Left renal cortex interstitium (tissue), 4 donors: ENCODE measurements around the gene SPANXN5. TPM values are rescaled to one million over a fixed set of nuclear protein-coding genes. Genes with fewer than 3 reads are reported as not detected.
"Not testable (repeated sequence)": the region's sequence is repeated elsewhere in the genome, so short reads cannot be mapped to it uniquely, and the experiment has no call there.

ENCODE experiments used
- DNase-seq, 4 donors: peaks; one replicate each; pipeline ENCODE4 v3.0.0-alpha.2; 2013; ENCODE audit warnings: low read depth in 4 of 4, low spot score in 2 of 4, missing footprints in 1 of 4
- polyA plus RNA-seq, 4 donors: library from polyadenylated mRNA; unstranded; fragments of 120-200 nt; gene quantifications; one replicate each; pipeline ENCODE4 v1.2.1, GENCODE V29; 2013; ENCODE audit not compliant: insufficient read length in 4 of 4

The SPANXN5 gene
- not detected for polyA plus RNA-seq

DNA sequence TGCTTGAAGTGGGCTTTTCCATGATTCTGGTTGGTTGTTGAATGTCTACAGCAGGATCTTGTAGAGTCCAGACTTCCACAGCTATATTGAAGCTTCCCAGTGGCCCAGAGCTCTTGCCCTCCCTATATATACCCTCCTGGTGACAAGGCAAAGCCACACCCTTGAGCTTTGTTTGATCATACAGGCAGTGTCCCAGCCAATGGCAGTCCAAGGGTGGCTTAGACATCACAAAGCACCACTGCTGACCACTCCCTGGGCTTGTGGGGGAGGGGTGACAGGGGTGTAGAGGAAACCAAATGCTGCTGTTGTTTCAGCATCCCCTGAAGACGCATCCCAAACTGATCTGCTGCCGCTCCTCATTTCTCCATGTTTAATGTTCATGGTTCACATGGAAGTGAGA, at the start of gene SPANXN5:
SPANXN5 (minus strand) TSS at position 101 of the 400 bp plus-strand sequence; CDS start at position 22, 79 bp downstream.
- DNase-seq, result not testable (repeated sequence)

- DNase-seq, result not testable (repeated sequence)
Observed at GRCh38 chrX:52843619-52844018, 46.4 kb upstream of the SPANXN5 start.

- DNase-seq, result no peak
Observed at GRCh38 chrX:52839137-52839536, 41.9 kb upstream of the SPANXN5 start.

DNA sequence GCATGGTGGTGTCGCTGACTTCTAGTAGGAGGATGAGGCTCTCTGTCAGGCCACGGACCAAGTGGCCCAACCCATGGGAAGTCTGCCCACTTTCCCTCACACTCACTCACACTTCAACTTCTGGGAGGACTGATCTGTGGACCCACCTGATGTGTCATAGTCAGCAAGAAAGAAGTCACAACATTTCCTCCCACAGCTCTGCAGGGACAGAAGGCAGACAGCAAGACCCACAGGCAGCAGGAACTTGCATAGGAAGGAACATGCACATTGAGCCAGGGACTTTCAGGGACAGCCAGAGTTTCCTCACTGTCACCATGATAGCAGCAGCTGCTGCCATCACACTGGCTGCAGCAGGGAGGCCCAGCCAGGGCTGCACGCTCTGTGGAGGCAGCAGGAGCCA, 33.3 kb upstream of the SPANXN5 start:
- DNase-seq, result no peak

DNA sequence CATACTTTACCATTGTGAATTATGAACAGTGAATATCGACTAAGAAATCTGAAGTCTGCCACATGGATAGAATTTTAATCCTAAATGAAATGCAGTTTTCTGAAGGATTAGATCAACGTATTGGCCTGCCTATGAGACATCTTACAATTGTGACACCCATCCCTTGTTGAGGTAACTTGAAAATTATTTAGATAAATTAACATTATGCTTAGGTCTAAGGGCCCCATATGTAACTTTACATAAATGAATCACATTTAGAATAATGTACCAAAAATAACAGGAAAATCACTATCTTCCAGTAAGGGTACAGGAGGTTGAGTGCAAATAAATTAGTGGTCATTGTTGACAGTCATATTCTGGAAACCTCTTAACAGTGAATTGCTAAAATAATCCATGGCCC, 27.4 kb upstream of the SPANXN5 start:
- no peak for DNase-seq

- no peak for DNase-seq
Observed at GRCh38 chrX:52821079-52821760, 24.0 kb upstream of the SPANXN5 start.

GRCh38 chrX:52819788-52820187, 22.6 kb upstream of the SPANXN5 start:
- no peak for DNase-seq

- DNase-seq, result no peak
Observed at GRCh38 chrX:52811065-52811625, 13.9 kb upstream of the SPANXN5 start, which contains the start of gene XAGE5. TSS of gene XAGE5 (plus strand) at chrX:52811287. CDS start at chrX:52812567, 1,280 bp downstream.

- not testable (repeated sequence) for DNase-seq
Observed at GRCh38 chrX:52804876-52805275, 7.6 kb upstream of the SPANXN5 start.

DNA sequence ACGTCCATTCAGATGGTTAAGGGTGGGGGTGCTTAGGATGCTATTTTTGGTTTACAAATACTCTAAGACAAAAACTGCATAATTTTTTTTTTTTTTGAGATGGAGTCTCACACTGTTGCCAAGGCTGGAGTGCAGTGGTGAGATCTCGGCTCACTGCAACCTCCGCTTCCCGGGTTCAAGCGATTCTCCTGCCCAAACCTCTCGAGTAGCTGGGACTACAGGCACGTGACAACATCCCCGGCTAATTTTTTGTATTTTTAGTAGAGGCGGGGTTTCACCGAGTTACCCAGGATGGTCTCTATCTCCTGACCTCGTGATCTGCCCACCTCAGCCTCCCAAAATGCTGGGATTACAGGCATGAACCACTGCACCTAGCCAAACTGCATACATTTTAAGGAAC, 23.7 kb downstream of the SPANXN5 start:
- DNase-seq, result not testable (repeated sequence)

- DNase-seq, result not testable (repeated sequence)
Observed at GRCh38 chrX:52765983-52766382, 31.2 kb downstream of the SPANXN5 start.

DNA sequence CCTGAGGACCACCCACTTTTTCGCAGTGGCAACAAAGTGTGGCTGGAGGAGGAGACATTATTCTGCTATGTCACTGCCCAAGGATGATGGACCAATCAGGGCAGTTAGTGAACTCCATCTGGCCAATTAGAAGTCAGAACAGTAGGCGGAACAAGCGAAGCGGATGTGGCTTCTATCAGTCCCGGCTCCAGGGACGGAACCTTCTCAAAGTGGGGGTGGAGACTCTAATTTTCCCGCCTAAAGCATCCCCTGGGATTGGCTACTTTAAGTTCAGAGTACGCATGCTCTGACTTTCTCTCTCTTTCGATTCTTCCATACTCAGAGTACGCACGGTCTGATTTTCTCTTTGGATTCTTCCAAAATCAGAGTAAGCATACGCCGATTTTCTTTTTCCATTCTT, 46.3 kb downstream of the SPANXN5 start, which contains the start of gene SSX2B:
SSX2B (plus strand) TSS at position 301 of the 400 bp plus-strand sequence. CDS start 1,429 bp downstream, outside the sequence.
- not testable (repeated sequence) for DNase-seq

Other genes starting within 250 kb of the SPANXN5 start
- gene SSX7, start 142.5 kb downstream of the SPANXN5 start, polyA plus RNA-seq, result not detected
- not detected for gene SSX2, start 90.2 kb downstream of the SPANXN5 start, polyA plus RNA-seq
- gene SSX2B, start 46.2 kb downstream of the SPANXN5 start, polyA plus RNA-seq, result under 1 TPM in 2 of 4 donors, not detected in 2; 0.09 to 0.17 TPM
- gene XAGE5, start 13.9 kb upstream of the SPANXN5 start, polyA plus RNA-seq, result not detected
- not detected for gene XAGE3, start 70.7 kb upstream of the SPANXN5 start, polyA plus RNA-seq
- 10 to 100 TPM; 15.5 to 22.9 (median 18.1) TPM for gene FAM156B, start 99.9 kb upstream of the SPANXN5 start, polyA plus RNA-seq
- 10 to 100 TPM; 16.5 to 45.2 (median 27.7) TPM for gene FAM156A, start 161.1 kb upstream of the SPANXN5 start, polyA plus RNA-seq